GM20431 (cell line): ENCODE data around the gene FBF1.
"Not testable (repeated sequence)": the region's sequence is repeated elsewhere in the genome, so short reads cannot be mapped to it uniquely, and the experiment has no call there.

Source experiments
- in situ Hi-C: fragments of 300-500 bp; cut with MseI, MboI; formaldehyde crosslinking; loops from one replicate; pipeline ENCODE4 v1.15.0; 2020; ENCODE audit warnings: low sequenced_read_pairs; ENCODE audit not compliant: unreplicated experiment

Gene FBF1, protein sequence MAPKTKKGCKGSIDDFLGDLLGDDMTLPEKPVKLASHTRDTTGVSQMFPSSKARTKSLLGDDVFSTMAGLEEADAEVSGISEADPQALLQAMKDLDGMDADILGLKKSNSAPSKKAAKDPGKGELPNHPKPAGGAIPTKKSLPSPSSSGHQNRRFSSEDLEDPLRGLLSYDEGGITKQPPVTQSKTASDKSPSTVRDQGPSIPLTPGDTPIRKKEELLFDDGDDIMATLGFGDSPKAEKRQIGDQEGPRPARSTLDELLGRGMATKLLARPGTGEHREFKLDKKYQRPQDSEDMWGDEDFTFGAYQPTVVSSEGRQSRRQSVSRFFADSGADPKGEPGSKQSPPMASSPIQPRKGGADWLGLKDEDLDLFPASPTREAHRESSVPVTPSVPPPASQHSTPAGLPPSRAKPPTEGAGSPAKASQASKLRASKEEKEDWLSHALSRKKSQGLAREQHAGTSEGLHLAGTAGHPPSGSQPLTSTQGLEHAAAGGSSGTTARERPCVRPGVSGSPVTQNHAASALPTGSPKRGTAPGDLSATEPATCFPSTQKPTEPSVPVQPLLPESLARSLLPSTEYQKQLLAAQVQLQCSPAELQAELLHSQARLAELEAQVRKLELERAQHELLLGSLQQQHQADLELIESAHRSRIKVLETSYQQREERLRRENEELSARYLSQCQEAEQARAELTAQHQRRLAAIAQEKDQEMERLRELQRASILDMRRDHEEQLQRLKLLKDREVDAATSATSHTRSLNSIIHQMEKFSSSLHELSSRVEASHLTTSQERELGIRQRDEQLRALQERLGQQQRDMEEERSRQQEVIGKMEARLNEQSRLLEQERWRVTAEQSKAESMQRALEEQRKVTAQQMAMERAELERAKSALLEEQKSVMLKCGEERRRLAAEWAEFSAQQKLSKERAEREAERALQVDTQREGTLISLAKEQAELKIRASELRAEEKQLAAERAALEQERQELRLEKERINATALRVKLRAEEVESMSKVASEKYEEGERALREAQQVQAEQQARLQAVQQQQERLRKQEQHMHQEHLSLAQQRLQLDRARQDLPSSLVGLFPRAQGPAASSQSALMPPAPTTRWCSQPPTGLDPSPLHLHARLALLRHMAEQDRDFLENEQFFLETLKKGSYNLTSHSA

DNA sequence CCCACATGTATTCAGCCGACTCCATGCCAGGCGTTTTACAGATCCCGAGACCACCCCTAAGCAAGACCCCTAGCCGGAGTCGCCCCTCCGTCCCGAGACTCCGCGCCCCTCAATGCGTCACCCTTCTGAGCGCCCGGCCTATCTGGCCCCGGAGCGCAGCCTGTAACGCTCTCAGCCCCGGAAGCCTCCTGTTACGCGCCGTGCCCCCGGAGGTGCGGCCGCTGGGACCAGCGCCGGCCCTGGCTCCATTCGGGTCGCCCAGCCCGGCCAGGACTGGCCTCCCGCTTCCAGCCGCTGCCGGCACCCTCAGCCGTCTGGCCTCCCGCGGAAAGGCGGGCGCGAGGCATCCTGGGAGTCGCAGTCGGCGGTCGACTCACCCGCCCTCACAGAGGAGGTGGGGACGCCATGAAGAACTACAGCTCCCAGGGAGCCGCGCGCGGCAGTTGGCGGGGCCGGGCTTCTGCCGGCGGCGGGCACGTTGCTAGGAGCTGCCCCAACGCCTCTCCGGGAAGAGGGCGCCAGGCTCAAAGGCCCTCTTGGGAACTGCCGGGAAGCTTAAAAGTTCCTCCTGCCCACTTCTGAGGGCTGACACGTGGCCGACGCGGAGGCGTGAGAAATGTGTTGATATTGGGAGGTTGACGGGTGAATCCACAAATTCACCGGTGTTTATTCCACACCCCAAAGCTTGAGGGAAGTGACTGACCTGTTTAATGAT, at the start of gene FBF1:
TSS of gene FBF1 (minus strand) at position 316 of the 715 bp plus-strand sequence. CDS start 2,893 bp downstream, outside the sequence.
- in situ Hi-C loops = no loop called here

DNA sequence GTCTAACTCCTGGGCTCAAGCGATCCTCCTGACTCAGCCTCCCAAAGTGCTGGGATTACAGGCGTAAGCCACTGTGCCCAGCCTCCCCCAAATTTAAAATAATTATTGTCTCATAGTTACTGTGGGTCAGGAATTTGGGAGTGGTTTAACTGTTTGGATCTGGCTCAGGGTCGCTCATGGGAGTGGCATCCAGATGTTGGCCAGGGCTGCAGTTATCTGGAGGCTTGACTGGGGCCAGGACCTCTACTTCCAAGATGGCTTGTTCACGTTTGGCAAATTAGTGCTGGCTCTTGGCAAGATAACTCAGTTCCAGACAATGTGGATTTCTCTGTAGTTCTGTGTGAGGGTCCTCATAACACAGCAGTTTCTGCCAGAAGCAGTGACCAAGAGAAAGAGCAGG, 46.2 kb upstream of the FBF1 start:
- in situ Hi-C loops = no loop called here

DNA sequence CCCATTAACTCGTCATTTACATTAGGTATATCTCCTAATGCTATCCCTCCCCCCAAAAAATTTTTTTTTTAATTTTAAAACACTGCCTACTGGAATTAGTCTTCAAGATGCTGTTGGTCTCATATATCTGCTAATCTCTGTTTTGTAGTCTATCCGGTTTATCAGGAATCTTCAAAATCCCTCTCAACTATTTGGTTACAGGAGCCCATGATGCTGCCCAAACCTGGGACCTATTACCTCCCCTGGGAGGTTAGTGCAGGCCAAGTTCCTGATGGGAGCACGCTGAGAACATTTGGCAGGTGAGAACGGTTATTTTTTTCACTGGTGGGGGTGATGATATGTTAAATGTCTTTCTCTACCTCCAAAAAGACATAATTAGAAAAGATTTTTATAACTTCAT, 45.1 kb upstream of the FBF1 start:
- in situ Hi-C loops = no loop called here

DNA sequence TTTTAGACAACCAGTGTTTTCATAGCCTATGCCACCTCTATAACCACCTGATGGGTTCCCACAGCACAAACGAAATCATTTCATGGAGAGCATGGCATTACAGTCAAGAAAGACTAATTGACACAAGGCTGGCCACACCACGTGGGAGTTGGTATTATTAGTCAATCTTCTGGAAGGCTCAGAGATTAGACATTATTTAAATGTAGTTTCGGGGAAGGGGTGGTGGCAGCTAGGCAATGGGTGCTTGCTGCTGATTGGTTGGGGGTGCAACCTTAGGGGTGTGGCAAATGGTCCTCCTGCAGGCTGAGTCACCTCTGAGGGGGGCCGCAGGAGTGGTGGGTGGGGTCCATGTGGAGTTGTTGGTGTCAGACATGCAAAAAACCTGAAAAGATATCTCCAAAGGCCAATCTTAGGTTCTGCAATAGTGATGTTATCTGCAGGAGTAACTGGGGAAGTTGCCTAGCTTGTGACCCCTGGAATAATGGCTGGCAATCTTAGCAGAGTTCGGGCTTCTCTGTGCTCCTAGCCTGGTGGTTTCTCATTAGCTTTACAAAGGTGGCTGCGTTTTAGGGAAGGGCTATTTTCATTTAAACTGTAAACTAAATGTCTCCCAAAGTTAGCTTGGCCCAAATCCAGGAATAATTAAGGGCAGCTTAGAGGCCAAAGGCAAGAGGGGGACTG, 42.8 kb upstream of the FBF1 start:
- in situ Hi-C loops = no loop called here

DNA sequence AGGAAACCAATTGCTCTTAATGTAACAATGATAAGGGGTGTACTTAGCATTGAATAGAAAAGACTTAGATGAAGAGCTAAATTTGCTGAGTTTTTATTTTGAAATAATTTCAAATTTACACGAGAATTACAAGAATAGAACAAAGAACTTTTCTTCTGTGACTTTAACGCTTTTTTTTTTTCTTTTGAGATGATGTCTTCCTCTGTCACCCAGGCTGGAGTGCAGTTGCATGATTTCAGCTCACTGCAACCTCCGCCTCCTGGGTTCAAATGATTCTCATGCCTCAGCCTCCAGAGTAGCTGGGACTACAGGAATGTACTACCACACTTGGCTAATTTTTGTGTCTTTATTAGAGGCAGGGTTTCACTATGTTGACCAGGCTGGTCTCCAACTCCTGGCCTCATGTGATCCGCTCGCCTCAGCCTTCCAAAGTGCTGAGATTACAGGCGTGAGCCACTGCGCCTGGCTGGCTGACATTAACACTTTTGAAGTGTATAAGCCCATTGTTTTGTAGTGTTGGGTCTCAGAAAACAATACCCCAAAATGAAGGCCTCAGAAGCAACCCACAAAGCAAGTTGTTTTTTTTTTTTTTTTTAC, 40.3 kb upstream of the FBF1 start:
- in situ Hi-C loops = no loop called here

DNA sequence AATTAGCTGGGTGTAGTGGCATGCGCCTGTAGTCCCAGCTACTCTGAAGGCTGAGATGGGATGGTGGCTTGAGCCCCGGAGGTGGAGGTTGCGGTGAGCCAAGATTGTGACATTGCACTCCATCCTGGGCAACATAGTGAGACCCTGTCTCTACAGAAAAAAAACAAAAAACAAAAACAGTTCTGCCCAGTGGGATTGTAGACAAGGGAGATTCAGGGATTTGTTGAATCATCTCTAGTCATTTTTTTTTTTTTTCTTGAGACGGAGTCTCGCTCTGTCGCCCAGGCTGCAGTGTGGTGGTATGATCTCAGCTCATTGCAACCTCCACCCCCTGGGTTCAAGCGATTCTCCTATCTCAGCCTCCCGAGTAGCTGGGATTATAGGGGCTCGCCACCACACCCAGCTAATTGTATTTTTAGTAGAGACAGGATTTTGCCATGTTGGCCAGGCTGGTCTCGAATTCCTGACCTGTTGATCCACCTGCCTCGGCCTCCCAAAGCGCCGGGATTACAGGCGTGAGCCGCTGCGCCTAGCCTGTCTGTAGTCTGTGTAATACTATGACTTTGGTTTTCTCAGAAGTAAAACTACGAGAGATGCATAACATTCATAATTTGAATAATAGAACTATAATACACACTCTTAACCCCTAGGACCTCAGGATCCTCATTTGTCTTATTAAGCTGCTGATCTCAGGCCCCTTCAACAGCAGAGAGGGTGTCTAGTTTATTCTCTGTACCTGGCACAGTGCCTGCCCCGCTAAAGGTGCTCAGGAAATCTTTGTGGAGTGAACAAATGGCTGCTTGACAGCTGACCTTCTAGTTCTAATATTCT, 39.6 kb upstream of the FBF1 start:
- in situ Hi-C loops = no loop called here

DNA sequence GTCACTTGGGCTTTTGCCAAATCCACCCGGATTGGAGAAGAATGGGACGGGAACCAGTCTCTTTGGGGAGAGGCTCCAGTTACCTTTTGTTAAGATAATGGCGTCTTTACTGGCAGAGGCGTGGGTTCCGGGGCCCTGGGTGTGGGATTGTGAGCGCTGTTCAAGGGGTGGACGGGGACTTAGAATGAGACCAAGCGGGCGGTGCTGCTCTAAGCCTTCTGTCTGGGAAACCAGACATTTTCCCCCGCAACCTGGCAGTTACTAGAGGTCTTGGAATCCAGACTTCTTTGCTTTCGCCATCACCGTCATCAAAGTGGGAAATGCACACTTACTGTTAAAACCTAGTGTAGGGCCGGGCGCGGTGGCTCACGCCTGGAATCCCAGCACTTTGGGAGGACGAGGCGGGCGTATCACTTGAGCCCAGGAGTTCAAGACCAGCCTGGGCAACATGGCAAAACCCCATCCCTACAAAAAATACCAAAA, 38.9 kb upstream of the FBF1 start:
- in situ Hi-C loops = no loop called here

DNA sequence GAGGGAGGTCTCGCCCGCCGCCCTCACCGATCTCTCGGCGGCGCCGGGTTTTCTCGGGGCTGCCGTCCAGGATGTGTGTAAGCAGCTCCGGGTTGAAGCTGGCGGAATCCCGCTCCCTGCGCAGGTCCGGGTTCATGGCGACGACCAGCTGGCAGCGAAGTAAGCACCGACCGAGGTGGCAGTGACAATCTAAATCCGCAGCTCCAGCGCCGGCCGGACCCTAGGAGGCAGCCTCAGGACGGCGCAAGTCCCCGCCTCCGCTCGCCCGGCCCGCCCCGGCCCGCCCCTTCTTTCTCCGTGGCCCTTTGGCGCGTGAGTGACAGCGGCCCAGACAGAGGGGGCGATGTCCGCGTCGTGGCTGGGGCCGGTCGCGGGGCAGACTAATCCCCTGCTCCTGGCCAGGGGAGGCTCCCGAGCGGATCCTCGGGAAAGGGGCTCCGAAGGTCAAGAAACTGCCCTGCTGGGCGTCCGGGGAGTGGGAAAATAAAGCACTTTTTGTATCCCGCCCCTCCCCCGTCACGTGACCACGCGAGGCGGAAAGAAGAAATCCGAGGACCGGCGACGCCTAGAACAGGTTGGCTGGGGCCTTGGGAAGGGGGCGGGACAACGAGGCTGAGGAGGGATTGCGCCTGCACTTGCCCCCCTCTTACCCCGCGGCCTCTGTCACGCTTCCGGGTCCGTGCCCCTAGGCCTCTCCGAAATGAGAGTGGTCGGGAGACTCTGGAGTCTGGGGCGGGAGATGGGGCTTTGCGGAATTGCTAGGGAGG, 38.3 kb upstream of the FBF1 start, which contains the start of the genes ACOX1 and TEN1:
TSS of gene ACOX1 (minus strand) at position 229 of the 767 bp plus-strand sequence. CDS start at position 136, 93 bp downstream.
TSS of gene TEN1 (plus strand) at position 303 of the 767 bp plus-strand sequence. CDS start 6,953 bp downstream, outside the sequence.
- in situ Hi-C loops = no loop called here

DNA sequence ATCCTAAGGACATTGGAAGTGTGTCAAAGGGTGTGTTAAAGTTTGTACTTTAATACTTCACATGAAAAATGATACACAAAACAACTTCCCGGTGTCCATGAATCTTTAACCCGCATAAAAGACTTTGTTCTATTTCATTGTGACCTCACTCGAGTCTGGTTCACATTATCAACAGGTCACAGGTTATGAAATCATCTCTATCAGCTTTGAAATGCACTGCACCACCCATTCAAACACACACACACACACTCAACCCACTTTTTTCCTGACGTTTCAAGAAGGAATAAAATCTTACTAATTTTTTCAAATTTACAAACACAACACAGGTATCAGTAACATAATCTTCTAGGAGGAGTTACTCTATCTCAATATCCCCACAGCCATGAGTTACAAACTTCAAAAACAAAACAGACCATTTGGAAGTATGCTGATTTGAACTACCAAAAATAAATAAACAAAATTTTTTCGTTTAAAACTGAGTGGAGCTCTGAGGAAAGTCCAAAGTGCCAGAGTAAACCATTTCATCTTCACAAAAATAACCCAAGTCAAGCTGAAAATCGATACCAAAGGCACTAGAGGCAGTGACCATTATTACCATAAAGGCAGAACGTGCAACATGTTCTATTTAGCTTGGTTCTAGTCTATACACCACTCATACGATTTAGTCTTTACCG, 35.5 kb upstream of the FBF1 start:
- in situ Hi-C loops = no loop called here

DNA sequence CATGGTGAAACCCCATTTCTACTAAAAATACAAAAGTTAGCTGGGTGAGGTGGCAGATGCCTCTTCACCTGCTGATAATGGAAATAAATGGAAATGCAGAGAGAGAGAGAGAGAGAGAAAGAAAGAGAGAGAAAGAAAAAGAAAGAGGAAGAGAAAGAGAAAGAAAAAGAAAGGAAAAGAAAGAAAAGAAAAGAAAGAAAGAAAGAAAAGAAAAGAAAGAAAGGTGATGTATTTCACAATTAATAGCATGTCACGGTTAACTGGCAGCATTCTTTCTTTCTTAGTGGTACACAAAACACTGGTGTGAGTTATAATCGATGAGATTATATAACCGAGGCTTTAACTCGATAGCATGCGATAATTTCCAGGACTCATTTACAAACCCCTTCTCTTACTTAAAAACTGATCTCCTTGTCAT, 34.9 kb upstream of the FBF1 start:
- in situ Hi-C loops = no loop called here

DNA sequence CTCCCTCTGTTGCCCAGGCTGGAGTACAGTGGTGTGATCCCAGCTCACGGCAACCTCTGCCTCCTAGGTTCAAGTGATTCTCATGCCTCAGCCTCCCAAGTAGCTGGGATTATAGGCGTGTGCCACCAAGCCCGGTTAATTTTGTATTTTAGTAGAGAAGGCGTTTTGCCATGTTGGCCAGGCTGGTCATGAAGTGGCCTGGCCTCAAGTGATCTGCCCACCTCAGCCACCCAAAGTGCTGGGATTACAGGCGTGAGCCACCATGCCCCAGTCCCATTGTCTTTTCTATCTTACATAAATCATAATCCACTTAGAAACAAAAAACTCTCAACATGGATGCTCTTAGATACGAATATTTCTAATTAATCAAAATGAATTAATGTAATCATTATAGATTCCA, 34.3 kb upstream of the FBF1 start:
- in situ Hi-C loops = not testable (repeated sequence)

DNA sequence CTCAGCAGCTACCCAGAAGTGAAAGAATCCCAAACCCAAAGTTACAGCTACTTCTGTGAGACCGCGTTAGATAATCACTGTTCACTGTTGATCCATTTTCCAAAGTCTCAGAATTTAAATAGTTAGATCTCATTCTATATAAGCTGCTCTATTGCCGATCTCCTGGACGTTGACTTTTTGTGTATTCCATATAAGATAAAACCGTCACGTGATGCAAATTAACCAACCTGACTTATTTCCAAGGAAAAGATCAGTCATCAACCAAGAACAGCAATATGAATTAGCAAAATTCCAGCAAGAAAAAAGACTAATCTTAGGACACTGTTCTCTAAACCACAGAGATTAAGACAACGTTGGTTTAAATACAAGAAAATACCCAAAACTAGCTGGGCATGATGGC, 29.8 kb upstream of the FBF1 start:
- in situ Hi-C loops = no loop called here

DNA sequence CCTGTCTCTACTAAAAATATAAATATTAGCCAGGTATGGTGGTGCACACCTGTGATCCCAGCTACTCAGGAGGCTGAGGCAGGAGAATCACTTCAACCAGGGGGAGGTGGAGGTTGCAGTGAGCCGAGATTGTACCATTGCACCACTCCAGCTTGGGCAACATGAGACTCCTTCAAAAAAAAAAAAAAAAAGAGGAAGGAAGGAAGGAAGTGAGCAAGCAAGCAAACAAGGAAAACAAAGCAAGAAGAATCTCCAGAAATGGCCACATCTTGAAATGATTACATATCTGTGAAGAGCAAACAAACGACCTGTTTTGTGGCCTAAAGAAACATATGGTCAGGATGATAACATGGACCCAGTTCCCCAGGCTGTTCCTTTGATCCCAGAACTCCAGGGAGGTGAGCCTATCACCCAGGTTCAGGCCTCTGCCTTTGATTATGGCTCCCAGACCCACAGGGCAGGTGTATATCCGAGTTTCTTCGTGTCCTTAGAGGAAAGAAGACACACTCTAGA, 29.2 kb upstream of the FBF1 start:
- in situ Hi-C loops = no loop called here

DNA sequence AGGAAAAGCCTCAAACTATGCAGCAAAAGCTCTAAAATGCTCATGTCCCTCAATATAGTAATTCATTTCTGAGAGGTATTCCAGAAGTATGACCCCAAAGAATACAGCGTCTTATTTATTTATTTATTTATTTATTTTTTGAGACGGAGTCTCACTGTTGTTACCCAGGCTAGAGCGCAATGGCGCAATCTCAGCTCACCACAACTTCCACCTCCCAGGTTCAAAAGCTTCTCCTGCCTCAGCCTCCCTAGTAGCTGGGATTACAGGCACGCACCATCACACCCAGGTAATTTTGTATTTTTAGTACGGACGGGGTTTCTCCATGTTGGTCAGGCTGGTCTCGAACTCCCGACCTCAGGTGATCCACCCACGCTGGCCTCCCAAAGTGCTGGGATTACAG, 28.2 kb upstream of the FBF1 start:
- in situ Hi-C loops = not testable (repeated sequence)

DNA sequence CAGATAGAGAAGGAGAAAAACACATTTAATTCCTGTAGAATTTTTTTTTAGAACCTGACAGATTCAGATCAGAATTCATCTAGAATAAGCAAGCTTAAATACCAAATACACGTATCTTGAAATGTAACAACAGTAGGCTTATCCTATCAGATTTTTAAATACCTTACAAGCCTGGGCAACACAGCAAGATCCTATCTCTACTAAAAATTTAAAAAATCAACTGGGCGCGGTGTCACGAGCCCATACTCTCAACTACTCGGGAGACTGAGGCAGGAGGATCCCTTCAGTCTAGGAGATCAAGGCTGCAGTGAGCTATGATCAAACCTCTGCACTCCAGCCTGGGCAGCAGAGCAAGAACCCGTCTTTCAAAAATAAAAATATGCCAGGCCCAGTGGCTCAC, 24.6 kb upstream of the FBF1 start:
- in situ Hi-C loops = no loop called here

DNA sequence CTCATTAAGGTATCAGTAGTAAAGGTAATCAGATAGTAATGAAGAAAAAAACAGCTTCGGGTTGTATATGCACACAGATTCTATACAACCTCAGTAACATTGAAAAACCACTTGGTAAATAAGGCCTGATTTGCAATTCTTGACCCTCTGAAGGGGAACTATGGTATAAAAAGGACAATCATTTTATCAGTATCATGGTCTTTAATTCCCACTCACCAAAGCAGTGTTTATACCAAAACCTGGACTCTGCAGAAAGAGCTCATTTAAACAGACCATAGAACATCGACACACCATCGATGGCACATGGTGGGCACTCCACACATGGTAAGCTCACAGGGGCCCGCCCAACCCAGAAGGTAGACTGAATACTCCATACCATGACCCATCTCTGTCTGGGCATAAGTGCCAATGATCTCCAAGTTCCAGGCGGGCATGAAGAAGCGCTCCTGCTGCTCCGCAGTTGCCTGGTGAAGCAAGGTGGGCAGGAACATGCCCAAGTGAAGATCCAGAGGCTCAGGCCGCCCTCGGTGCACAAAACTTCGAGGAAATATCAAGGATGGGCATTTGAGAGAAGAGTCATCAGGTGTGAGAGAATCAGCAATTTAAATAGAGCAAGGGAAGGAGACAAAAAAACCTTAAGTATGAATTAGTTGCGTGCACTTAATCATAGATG, 19.1 kb upstream of the FBF1 start:
- in situ Hi-C loops = no loop called here
